Left lung (tissue), 10 donors: Measurements from ENCODE around the gene DCC. TPM values are rescaled to one million over a fixed set of nuclear protein-coding genes. Genes with fewer than 3 reads are reported as not detected.
A peak's percentile ranks its signal among the peaks of the same experiment; 100 is the strongest.

Experiments used
- ATAC-seq: fragments of 200-7000 bp; cut with Tn5 transposase; one replicate; pipeline ENCODE4 v1.9.1; 2020; ENCODE audit warnings: moderate library complexity
- DNase-seq, 4 donors: peaks; one replicate each; pipeline ENCODE4 v3.0.0-alpha.2; 2013 to 2020
- H3K27ac ChIP-seq, 2 donors: fragments of 200-600 bp; sonication (generic) in 1 of 2; one replicate each; pipeline versions ENCODE4 v1.5.0 to v1.8.0; 2020 to 2021
- H3K27me3 ChIP-seq, 2 donors: fragments of 200-600 bp; sonication (generic) in 1 of 2; one replicate each; pipeline versions ENCODE4 v1.5.0 to v1.8.0; 2020 to 2021
- H3K36me3 ChIP-seq, 2 donors: fragments of 200-600 bp; sonication (generic) in 1 of 2; one replicate each; pipeline versions ENCODE4 v1.5.0 to v1.8.0; 2020 to 2021
- H3K4me1 ChIP-seq, 2 donors: fragments of 200-600 bp; one replicate each; pipeline ENCODE4 v1.8.0; 2021
- H3K4me3 ChIP-seq, 2 donors: fragments of 200-600 bp; sonication (generic) in 1 of 2; one replicate each; pipeline versions ENCODE4 v1.5.0 to v1.8.0; 2020 to 2021; ENCODE audit warnings: mild to moderate bottlenecking in 1 of 2
- H3K9me3 ChIP-seq, 2 donors: fragments of 200-600 bp; sonication (generic) in 1 of 2; one replicate each; pipeline versions ENCODE4 v1.5.0 to v1.8.0; 2020 to 2021
- intact Hi-C, 2 donors: fragments of 100-400 bp; cut with DNase I; formaldehyde crosslinking; loops; one replicate each; pipeline versions ENCODE4 v1.11.2 to v1.14.2; 2022
- polyA plus RNA-seq, 6 donors: library from polyadenylated mRNA; unstranded; fragments of 120-200 nt; gene quantifications; one replicate each; pipeline ENCODE4 v1.2.1, GENCODE V29; 2013; ENCODE audit not compliant: insufficient read length in 6 of 6
- total RNA-seq, 2 donors: library from RNA; stranded (reverse); fragmentation: NEBNext Ultra II Directional; extraction: Animal tissue kit (Norgen Biotek cat#: 25700); gene quantifications; one replicate each; pipeline ENCODE4 v1.2.1, GENCODE V29; 2021
- TF ChIP-seq, protein P1 (sequence below), 2 donors: fragments of 200-600 bp; sonication (generic) in 1 of 2; IDR thresholded peaks; one replicate each; pipeline versions ENCODE4 v1.5.0 to v1.8.0; 2021; ENCODE audit warnings: antibody characterized with exemption in 2 of 2
- donor health status: DM: no; HTN: yes; CAD: no.
- donor health status: DM: no; HTN: no; CAD: no.

Gene DCC
- total and polyA plus RNA-seq, 8 donors = 0.61 to 3.5 (median 2.1) TPM

DNA sequence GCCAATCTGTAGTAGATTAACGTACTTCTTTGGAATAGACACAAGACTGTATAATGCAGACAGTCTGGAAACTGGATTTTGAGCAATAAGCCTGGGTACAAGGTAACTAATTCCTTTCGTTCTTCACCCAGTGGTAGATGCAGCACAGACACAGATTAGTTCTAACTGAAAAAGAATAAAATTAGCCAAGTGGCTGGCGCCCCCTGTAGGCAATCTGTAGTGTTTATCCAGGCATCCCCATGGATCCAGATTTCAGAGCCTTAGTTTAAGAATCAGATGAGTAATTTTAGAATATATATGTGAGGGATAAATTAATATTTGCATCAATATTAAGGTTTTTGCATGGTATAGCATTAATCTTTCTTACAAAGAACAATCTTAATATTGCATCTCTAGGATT lies 563.9 kb downstream of the DCC start:
- no peaks in the 10 kb centered on the region for H3K4me1 ChIP-seq
- H3K9me3 ChIP-seq = no peaks in the 10 kb centered on the region
- H3K27me3 ChIP-seq = no peaks in the 10 kb centered on the region
- TF ChIP-seq, protein P1, sequence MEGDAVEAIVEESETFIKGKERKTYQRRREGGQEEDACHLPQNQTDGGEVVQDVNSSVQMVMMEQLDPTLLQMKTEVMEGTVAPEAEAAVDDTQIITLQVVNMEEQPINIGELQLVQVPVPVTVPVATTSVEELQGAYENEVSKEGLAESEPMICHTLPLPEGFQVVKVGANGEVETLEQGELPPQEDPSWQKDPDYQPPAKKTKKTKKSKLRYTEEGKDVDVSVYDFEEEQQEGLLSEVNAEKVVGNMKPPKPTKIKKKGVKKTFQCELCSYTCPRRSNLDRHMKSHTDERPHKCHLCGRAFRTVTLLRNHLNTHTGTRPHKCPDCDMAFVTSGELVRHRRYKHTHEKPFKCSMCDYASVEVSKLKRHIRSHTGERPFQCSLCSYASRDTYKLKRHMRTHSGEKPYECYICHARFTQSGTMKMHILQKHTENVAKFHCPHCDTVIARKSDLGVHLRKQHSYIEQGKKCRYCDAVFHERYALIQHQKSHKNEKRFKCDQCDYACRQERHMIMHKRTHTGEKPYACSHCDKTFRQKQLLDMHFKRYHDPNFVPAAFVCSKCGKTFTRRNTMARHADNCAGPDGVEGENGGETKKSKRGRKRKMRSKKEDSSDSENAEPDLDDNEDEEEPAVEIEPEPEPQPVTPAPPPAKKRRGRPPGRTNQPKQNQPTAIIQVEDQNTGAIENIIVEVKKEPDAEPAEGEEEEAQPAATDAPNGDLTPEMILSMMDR (IDR thresholded peaks at IDR 0.05) = peak; percentile 50 to 57
- H3K4me3 ChIP-seq = no peak overlapping the region
- intact Hi-C loops = no loop called here
- no peaks in the 10 kb centered on the region for H3K36me3 ChIP-seq
- H3K27ac ChIP-seq = no peak overlapping the region
- DNase-seq = peak in 2 of 4 donors; percentile 25 to 42
- ATAC-seq = peak; percentile 82

DNA sequence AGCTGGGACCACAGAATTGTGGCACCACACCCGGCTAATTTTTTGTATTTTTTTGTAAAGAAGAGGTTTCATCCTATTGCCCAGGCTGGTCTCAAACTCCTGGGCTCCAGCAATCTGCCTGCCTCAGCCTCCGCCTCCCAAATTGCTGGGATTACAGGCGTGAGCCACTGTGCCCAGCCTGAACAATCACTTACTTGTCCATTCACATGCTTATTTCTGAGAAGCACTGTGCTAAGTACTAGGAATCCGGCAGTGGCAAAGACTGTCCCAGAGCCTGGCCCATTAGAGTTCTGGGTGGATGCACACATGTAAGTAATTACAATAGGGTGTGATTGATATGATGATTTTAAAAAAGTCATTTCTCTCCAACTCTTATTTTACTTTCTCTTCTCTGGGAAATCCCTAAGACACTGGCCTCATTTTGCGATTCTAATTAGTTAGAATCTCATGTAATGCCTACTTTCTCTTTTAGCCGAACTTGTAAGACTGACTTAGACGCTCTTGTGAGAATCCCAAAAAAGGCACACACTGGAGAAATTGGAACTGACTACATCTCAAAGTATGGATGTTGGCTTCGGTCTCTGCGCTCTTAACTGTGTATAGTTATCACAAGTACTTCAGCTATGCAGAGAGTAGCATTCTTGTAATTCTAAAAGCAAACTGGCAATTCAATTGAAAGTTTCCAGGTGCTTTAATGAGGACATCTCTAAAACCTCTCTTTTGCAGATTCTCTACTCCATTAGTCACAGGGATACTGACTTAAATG lies 567.7 kb downstream of the DCC start:
- TF ChIP-seq, protein P1 (IDR thresholded peaks at IDR 0.05) = no peak
- H3K4me3 ChIP-seq = no peak overlapping the region
- no peaks in the 10 kb centered on the region for H3K36me3 ChIP-seq
- DNase-seq = peak in 1 of 4 donors; percentile 10
- peak; percentile 63 for ATAC-seq
- intact Hi-C loops = no loop called here
- H3K4me1 ChIP-seq = no peaks in the 10 kb centered on the region
- H3K9me3 ChIP-seq = no peaks in the 10 kb centered on the region
- no peaks in the 10 kb centered on the region for H3K27me3 ChIP-seq
- H3K27ac ChIP-seq = no peak overlapping the region

DNA sequence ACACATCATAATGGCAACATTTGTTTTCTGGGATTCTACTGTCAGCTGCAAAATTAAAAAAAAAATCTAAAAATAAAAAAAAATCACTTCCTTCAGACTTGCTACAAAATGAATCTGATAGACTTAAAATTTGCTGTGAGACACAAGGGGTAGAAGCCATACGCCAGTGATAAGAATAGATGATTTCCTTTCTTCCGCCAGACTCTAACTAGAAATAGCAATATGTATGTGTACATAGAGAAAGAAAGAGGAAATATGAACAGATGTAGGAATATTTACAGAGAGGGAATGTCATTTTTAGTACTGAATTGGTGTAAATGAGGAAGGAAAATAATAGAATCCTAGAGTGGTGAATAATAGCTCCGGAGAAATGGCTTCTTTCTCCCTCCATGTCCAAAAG lies 574.2 kb downstream of the DCC start:
- no peak for ATAC-seq

DNA sequence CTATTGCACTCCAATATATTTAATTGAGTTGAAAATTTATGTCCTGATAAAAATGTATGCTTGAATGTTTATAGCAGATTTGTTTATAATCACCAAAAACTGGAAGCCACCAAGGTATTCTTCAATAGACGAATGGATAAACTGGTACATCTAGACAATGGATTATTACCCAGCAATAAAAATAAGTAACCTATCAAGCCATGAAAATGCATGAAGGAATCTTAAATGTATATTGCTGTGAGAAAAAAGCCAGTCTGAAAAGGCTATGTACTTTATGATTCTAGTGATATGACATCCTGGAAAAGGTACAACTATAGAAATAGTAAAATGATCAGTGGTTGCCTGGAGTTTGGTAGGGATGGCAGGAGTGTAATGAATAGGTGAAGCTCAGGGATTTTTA lies 580.7 kb downstream of the DCC start:
- TF ChIP-seq, protein P1 (IDR thresholded peaks at IDR 0.05) = no peak
- DNase-seq = no peak
- intact Hi-C loops = no loop called here
- no peaks in the 10 kb centered on the region for H3K4me1 ChIP-seq
- H3K27me3 ChIP-seq = no peaks in the 10 kb centered on the region
- no peak for ATAC-seq
- no peak overlapping the region for H3K27ac ChIP-seq
- H3K9me3 ChIP-seq = no peaks in the 10 kb centered on the region
- no peak overlapping the region for H3K4me3 ChIP-seq
- H3K36me3 ChIP-seq = no peaks in the 10 kb centered on the region

More for the DNA sequence above, 574.2 kb downstream of the DCC start:
- Histone ChIP-seq H3K4me1 (no peaks in the 10 kb centered on the region), H3K4me3 (no peak overlapping the region), H3K9me3 (no peaks in the 10 kb centered on the region), H3K27me3 (no peaks in the 10 kb centered on the region), H3K36me3 (no peaks in the 10 kb centered on the region), H3K27ac (no peak overlapping the region)
- intact Hi-C loops = no loop called here
- TF ChIP-seq, protein P1 (IDR thresholded peaks at IDR 0.05) = no peak
- no peak for DNase-seq

DNA sequence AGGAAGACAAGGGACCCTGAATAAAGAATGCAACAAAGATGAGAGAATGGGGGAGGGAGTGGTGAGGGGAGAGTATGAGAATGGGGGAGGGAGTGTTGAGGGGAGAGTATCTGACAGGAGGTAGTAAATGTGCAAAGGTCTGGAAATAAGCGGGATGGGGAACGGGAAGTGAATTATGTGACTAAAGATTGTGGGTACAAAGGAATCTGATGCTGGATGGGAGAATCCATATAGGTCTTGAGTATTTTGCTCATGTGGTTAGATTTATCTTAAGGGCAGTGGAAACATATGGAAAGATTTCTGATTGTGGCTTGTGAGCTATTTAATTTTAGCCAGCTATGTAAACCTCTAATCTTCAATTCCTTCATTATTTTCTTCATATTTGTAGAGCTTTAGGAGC lies 593.4 kb downstream of the DCC start:
- H3K4me3 ChIP-seq = no peak overlapping the region
- DNase-seq (no peak), ATAC-seq (no peak)
- H3K9me3 ChIP-seq = no peaks in the 10 kb centered on the region
- TF ChIP-seq, protein P1 (IDR thresholded peaks at IDR 0.05) = no peak
- H3K27me3 ChIP-seq = no peaks in the 10 kb centered on the region
- intact Hi-C loops = no loop called here
- no peak overlapping the region for H3K27ac ChIP-seq
- no peaks in the 10 kb centered on the region for H3K4me1 ChIP-seq
- H3K36me3 ChIP-seq = no peaks in the 10 kb centered on the region
